K562 (cell line): ENCODE results near the gene FBXW9. TPM values are rescaled to one million over a fixed set of nuclear protein-coding genes. Genes with fewer than 3 reads are reported as not detected.
A peak's percentile ranks its signal among the peaks of the same experiment; 100 is the strongest.

ENCODE experiments used
- ATAC-seq: fragments of 200-7000 bp; cut with Tn5 transposase; 3 replicates; pipeline ENCODE4 v1.9.1; 2020; ENCODE audit warnings: moderate library complexity
- BruUV-seq: library from RNA; stranded (reverse); fragments of 400-500 nt; replicated peaks from 2 replicates; lab custom pipeline; 2021; lab: Mats Ljungman, UMichigan
- CTCF ChIA-PET: fragments of 300-600 bp; formaldehyde crosslinking; extraction: SDS; loops from one replicate; lab custom pipeline; 2021; ENCODE audit warnings: low intra/inter-chr PET ratio; lab: Yijun Ruan, JAX
- POLR2A ChIA-PET: fragments of 300-600, 350-650 bp; sonication (Branson Sonifier 250); formaldehyde crosslinking; extraction: SDS; loops from one replicate; lab custom pipeline; 2021; ENCODE audit warnings: antibody characterized with exemption, inconsistent platforms; lab: Yijun Ruan, JAX
- DNase-seq, 4 experiments: peaks; one replicate each; pipeline versions ENCODE4 v3.0.0 to v3.0.0-alpha.2; 2011 to 2018; ENCODE audit warnings: low spot score in 3 of 4, mixed read lengths in 3 of 4; ENCODE audit errors: extremely low read depth in 1 of 4
- FAIRE-seq: peaks from 2 replicates; lab custom pipeline; 2011; peaks lifted over from hg19 to GRCh38; lab: Jason Lieb, UNC
- H2AFZ ChIP-seq: 2 replicates; pipeline ENCODE4 v1.6.0; 2011; ENCODE audit warnings: low read depth, low read length, control low read depth, inconsistent platforms
- H3K27ac ChIP-seq: fragments of 200-600 bp; 3 replicates; pipeline ENCODE4 v1.8.0; 2011; ENCODE audit warnings: low read depth, mild to moderate bottlenecking, control low read depth, inconsistent platforms, low read length, moderate library complexity, mixed read lengths; ENCODE audit errors: extremely low read depth
- H3K27me3 ChIP-seq, 2 experiments: fragments of 300-600 bp in 1 of 2; 2 replicates in 1 of 2; 3 replicates in 1 of 2; pipeline versions ENCODE4 v1.6.0 to v1.8.0; 2011; ENCODE audit warnings: inconsistent platforms in 2 of 2, low read length in 2 of 2, mild to moderate bottlenecking in 1 of 2, mixed read lengths in 1 of 2, moderate library complexity in 1 of 2; ENCODE audit not compliant: control insufficient read depth in 2 of 2, insufficient read depth in 2 of 2
- H3K36me3 ChIP-seq: fragments of 300-600 bp; 3 replicates; pipeline ENCODE4 v1.8.0; 2011; ENCODE audit warnings: mild to moderate bottlenecking, low read length, inconsistent platforms; ENCODE audit not compliant: control insufficient read depth, insufficient read depth
- H3K4me1 ChIP-seq, 2 experiments: fragments of 200-600 bp in 1 of 2; replicated peaks in 1 of 2; 2 replicates in 1 of 2; 3 replicates in 1 of 2; pipeline versions ENCODE4 v1.5.1 to v1.8.0; 2011; ENCODE audit warnings: inconsistent platforms in 2 of 2, low read length in 2 of 2, mild to moderate bottlenecking in 1 of 2, mixed read lengths in 1 of 2, moderate library complexity in 1 of 2; ENCODE audit not compliant: control insufficient read depth in 2 of 2, insufficient read depth in 2 of 2
- H3K4me2 ChIP-seq: 2 replicates; pipeline ENCODE4 v1.6.1; 2011; ENCODE audit warnings: low read length, control low read depth, inconsistent platforms, mixed read lengths; ENCODE audit not compliant: insufficient read depth
- H3K4me3 ChIP-seq: fragments of 200-600 bp; sonication (generic), shearing (Covaris generic); 2 replicates; pipeline ENCODE4 v1.5.1; 2016; ENCODE audit warnings: control low read depth, inconsistent platforms
- H3K79me2 ChIP-seq: fragments of 200-600 bp; 3 replicates; pipeline ENCODE4 v1.8.0; 2011; ENCODE audit warnings: low read length, inconsistent platforms; ENCODE audit not compliant: control insufficient read depth, insufficient read depth
- H3K9ac ChIP-seq, 2 experiments: 2 replicates each; pipeline versions ENCODE4 v1.6.0 to v1.6.1; 2011; ENCODE audit warnings: low read depth in 2 of 2, low read length in 2 of 2, control low read depth in 1 of 2, inconsistent platforms in 1 of 2, mild to moderate bottlenecking in 1 of 2, mixed read lengths in 1 of 2; ENCODE audit not compliant: insufficient read depth in 1 of 2
- H3K9me1 ChIP-seq: one replicate; pipeline ENCODE4 v1.6.0; 2011; ENCODE audit warnings: inconsistent platforms, mild to moderate bottlenecking, low read length, moderate library complexity; ENCODE audit not compliant: control insufficient read depth, insufficient read depth
- H3K9me3 ChIP-seq: replicated peaks from 2 replicates; pipeline ENCODE4 v1.5.1; 2011; ENCODE audit warnings: low read depth, low read length, inconsistent platforms; ENCODE audit not compliant: control insufficient read depth, insufficient read depth
- H4K20me1 ChIP-seq: replicated peaks from 2 replicates; pipeline ENCODE4 v1.6.1; 2011; ENCODE audit warnings: low read length, inconsistent platforms, mixed read lengths; ENCODE audit not compliant: control insufficient read depth, insufficient read depth
- ARNT ChIP-seq, 2 experiments: fragments of 450-650 bp; IDR thresholded peaks; 2 replicates each; pipeline ENCODE4 v1.6.1; 2016; ENCODE audit warnings: mild to moderate bottlenecking in 1 of 2
- ELF2 ChIP-seq: fragments of 250-450 bp; sonication (Bioruptor Pico); IDR thresholded peaks from 2 replicates; pipeline ENCODE4 v1.5.0; 2021; ENCODE audit warnings: mild to moderate bottlenecking
- NONO ChIP-seq, 2 experiments: fragments of 200-400 bp in 1 of 2; fragments of 450-650 bp in 1 of 2; formaldehyde crosslinking in 1 of 2; IDR thresholded peaks; 2 replicates each; pipeline ENCODE4 v1.6.1; 2017; ENCODE audit warnings: low read depth in 2 of 2, mild to moderate bottlenecking in 2 of 2, moderate library complexity in 2 of 2, low read length in 1 of 2
- POLR2G ChIP-seq: fragments of 200-400 bp; formaldehyde crosslinking; IDR thresholded peaks from 2 replicates; pipeline ENCODE4 v1.6.1; 2017; ENCODE audit warnings: low read depth, mild to moderate bottlenecking, antibody characterized with exemption, low read length, moderate library complexity
- RBFOX2 ChIP-seq: fragments of 200-400 bp; formaldehyde crosslinking; IDR thresholded peaks from 2 replicates; pipeline ENCODE4 v1.6.1; 2017; ENCODE audit warnings: low read depth, mild to moderate bottlenecking, low read length, moderate library complexity
- RBM34 ChIP-seq: fragments of 200-400 bp; formaldehyde crosslinking; IDR thresholded peaks from 2 replicates; pipeline ENCODE4 v1.6.1; 2018; ENCODE audit warnings: low read length, borderline replicate concordance; ENCODE audit not compliant: insufficient read depth
- WGBS: fragments of 100-300 bp; shearing (Covaris generic); methylation state at CpG from one replicate; pipeline ENCODE4 v1.1.6; 2016; ENCODE audit warnings: low coverage, mixed read lengths; ENCODE audit not compliant: insufficient coverage; ENCODE audit errors: missing lambda C conversion rate; 5-methylcytosine and 5-hydroxymethylcytosine counted together
- in situ Hi-C: fragments of 300-500 bp; cut with MboI; formaldehyde crosslinking; loops from 4 replicates; pipeline ENCODE4 v1.15.0; 2018; ENCODE audit warnings: inconsistent platforms, mixed read lengths
- intact Hi-C: fragments of 100-400 bp; cut with micrococcal nuclease; formaldehyde crosslinking; loops from 2 replicates; pipeline ENCODE4 v1.14.2; 2022
- polyA plus RNA-seq, 8 experiments: library from polyadenylated mRNA; depleted of rRNA in 4 of 8; stranded (reverse) in 5 of 8; unstranded in 3 of 8; fragments of >200 nt; fragmentation: Nextera tagmentation in 2 of 8; fragmentation: Illumina TruSeq in 1 of 8; extraction: Ambion mirVana in 2 of 8; extraction: Trizol in 1 of 8; gene quantifications; 2 replicates each; pipeline versions ENCODE4 v1.2.1 to v1.2.3, GENCODE V29; 2011 to 2014; ENCODE audit warnings: inconsistent platforms in 1 of 8, missing spikeins in 1 of 8
- total RNA-seq, 7 experiments: library from RNA; depleted of rRNA in 6 of 7; stranded (reverse); fragments of >200 nt in 6 of 7; fragmentation: Illumina TruSeq in 2 of 7; extraction: Trizol in 2 of 7; gene quantifications; 2 replicates each; pipeline versions ENCODE4 v1.2.1 to v1.2.3, GENCODE V29; 2011 to 2021; ENCODE audit warnings: low replicate concordance in 1 of 7
- TF ChIP-seq, protein P1 (sequence below): fragments of 150-350 bp; conservative IDR thresholded peaks from 2 replicates; pipeline ENCODE4 v1.6.1; 2014; ENCODE audit warnings: low read length

FBXW9 gene
- total and polyA plus RNA-seq, 9 of the 15 experiments (the other 6 are each of a cell fraction or from before 2014, with no cell fraction given): 0.23 to 21.7 (median 6.2) TPM

DNA sequence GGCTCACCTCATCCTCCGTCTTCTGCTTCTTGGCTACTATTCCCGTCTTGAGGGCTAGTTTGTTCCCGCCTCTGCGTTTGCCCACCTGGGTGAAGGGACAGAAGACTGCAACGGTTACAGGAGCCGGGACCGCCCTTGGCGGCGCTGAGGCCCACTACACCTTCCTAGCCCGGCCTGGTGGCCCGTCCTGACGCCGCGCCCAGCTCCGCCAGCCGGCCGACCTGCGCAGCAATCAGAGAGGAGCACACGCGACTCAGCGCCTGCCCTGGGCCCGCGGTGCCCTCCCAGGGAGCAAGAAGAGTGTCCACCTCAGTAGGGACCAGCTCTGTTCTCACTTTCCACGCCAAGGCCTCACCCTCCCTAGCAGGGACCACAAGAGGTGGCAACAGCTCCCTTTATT lies 34.9 kb upstream of the FBXW9 start:
- Histone ChIP-seq H3K4me1 (peaks cover 12 to 29% of the 10 kb centered on the region in 2 experiments), H3K9me3 (no peaks in the 10 kb centered on the region), H3K9me1 (no peaks in the 10 kb centered on the region), H2AFZ (no peak overlapping the region), H3K4me2 (no peak overlapping the region), H3K27me3 (no peaks in the 10 kb centered on the region), H3K4me3 (no peak overlapping the region), H3K27ac (no peak overlapping the region; the same call in 2 of the 3 replicates), H3K9ac (peak overlapping the region in 1 of 2 experiments; percentile 73; a peak in 2 of 4 replicates), H3K79me2 (peaks cover 52% of the 10 kb centered on the region), H3K36me3 (peaks cover 52% of the 10 kb centered on the region), H4K20me1 (peaks cover 17% of the 10 kb centered on the region)
- ChIA-PET POLR2A (interaction anchor here (5.5 kb wide), 1 partner anchor 8 kb away, joined by 50 read pairs; the partner anchor contains the start of gene TNPO2), CTCF (no interaction called here)
- peak; percentile 60 for TF ChIP-seq POLR2G
- no peak for TF ChIP-seq ELF2
- TF ChIP-seq RBM34: no peak
- TF ChIP-seq RBFOX2: peak; percentile 66
- TF ChIP-seq, protein P1, sequence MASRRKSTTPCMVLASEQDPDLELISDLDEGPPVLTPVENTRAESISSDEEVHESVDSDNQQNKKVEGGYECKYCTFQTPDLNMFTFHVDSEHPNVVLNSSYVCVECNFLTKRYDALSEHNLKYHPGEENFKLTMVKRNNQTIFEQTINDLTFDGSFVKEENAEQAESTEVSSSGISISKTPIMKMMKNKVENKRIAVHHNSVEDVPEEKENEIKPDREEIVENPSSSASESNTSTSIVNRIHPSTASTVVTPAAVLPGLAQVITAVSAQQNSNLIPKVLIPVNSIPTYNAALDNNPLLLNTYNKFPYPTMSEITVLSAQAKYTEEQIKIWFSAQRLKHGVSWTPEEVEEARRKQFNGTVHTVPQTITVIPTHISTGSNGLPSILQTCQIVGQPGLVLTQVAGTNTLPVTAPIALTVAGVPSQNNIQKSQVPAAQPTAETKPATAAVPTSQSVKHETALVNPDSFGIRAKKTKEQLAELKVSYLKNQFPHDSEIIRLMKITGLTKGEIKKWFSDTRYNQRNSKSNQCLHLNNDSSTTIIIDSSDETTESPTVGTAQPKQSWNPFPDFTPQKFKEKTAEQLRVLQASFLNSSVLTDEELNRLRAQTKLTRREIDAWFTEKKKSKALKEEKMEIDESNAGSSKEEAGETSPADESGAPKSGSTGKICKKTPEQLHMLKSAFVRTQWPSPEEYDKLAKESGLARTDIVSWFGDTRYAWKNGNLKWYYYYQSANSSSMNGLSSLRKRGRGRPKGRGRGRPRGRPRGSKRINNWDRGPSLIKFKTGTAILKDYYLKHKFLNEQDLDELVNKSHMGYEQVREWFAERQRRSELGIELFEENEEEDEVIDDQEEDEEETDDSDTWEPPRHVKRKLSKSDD: no peak
- TF ChIP-seq NONO (IDR thresholded peaks at IDR 0.05; ENCODE audit: low read depth in 2 of 2, low read length in 1 of 2): no peak
- no peak for TF ChIP-seq ARNT (IDR thresholded peaks at IDR 0.05)
- ATAC-seq (no peak), FAIRE-seq (no peak), DNase-seq (no peak)
- intact Hi-C loops (no loop called here), in situ Hi-C loops (no loop called here)
- no TSS peak for BruUV-seq
- WGBS: 92% methylated on average over 22 of the region's 24 CpGs
